ENCODE data around the gene LIMS1. TPM values are rescaled to one million over a fixed set of nuclear protein-coding genes. Genes with fewer than 3 reads are reported as not detected.

Gene LIMS1, protein sequence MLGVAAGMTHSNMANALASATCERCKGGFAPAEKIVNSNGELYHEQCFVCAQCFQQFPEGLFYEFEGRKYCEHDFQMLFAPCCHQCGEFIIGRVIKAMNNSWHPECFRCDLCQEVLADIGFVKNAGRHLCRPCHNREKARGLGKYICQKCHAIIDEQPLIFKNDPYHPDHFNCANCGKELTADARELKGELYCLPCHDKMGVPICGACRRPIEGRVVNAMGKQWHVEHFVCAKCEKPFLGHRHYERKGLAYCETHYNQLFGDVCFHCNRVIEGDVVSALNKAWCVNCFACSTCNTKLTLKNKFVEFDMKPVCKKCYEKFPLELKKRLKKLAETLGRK
- 39.7 and 52.0 TPM in 2 replicates for total RNA-seq

DNA sequence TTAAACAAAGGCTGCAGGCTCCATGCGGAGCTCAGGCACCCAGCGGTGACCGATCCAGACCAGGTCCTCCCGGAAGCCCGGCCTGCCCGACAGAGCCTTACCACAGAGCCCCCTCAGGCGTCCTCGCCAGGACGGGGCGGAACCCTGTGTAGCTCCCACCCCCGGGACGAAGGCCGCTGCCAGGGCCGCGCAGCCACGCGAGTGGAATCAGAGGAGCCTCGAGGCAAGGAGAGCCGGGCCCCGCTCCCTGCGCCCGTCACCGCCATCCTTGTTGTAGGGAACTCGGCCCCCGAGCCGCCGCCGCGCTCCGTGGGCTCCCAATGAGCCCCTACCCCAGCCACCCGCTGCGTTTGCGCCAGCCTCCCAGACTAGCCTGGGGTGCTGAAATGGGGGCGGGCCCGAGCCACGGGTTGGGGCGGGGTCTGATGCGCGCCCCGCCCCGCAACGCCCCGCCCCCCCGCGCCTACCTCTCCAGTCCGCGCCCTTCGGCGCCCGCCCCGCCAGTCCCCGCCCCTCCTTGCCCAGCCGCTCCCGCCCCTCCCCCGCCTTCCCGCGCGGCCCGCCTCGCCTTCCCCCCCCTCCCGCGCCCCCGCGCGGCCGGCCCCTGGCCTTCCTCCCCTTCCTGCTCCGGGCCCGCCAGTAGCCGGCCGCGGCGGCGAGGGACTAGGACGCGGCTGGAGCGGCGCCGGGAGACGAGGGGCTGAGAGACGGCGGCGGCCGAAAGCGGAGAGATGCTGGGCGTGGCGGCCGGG, at the start of gene LIMS1:
TSS of gene LIMS1 (plus strand) at position 639 of the 752 bp plus-strand sequence. CDS start at position 732, 93 bp downstream.

DNA sequence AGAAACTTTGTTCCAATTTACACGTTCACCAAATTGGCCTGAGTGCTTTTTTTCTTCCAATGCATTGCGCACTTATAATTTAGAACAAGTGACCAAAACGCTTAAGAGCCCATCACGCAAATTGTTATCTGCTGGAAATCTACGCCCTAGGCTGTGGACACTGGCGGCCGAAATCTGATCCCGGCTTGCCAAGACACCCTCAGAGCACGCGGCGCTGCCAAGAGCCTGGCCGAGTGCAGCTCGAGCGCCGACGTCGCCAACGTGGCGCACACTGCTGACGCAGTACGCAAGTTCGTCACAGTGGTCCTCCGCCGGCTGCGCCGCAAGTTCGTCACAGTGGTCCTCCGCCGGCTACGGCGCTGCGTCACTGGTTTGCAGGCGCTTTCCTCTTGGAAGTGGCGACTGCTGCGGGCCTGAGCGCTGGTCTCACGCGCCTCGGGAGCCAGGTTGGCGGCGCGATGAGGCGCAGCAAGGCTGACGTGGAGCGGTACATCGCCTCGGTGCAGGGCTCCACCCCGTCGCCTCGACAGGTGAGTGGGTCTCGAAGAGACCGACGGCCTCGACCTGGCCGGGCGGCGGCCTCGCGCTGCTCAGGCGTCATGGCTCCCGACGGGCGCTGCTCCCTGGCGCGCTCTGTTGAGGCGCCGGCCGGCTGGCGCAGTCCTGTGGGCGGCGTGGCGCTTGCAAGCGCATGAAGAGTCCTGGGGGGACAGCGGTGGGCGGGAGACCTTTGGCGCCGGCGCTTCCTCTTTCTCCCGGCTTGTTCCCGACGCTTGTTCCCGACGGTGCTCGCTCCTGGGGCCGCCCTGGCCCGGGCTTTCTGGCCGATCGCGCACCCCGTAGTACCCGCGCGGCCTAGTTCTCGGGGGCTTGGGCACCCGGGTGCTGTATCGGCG, 185.1 kb downstream of the LIMS1 start, which contains the start of gene RANBP2:
TSS of gene RANBP2 (plus strand) at position 334 of the 896 bp plus-strand sequence. CDS start at position 459, 125 bp downstream.

Other genes starting within 250 kb of the LIMS1 start
- under 0.01 TPM in 1 of 2 replicates, not detected in the other for gene SULT1C2, start 245.6 kb upstream of the LIMS1 start, total RNA-seq
- gene SULT1C4, start 156.5 kb upstream of the LIMS1 start, total RNA-seq, result 0.15 and 0.50 TPM in 2 replicates
- gene GCC2, start 85.3 kb upstream of the LIMS1 start, total RNA-seq, result 4.0 and 5.4 TPM in 2 replicates
- 21.3 and 26.4 TPM in 2 replicates for gene RANBP2, start 185.0 kb downstream of the LIMS1 start, total RNA-seq

All from bronchus fibroblast of lung (primary cell).